BE2C (cell line): Measurements from ENCODE around the gene SLFN11.

Source experiments
- DNase-seq: peaks from one replicate; pipeline ENCODE4 v3.0.0-alpha.2; 2020
- H3K27me3 ChIP-seq: fragments of 250-450 bp; sonication (Bioruptor Pico); 2 replicates; pipeline ENCODE4 v1.5.1; 2020; ENCODE audit warnings: mild to moderate bottlenecking
- H3K36me3 ChIP-seq: fragments of 250-450 bp; sonication (Bioruptor Pico); 2 replicates; pipeline ENCODE4 v1.5.1; 2020; ENCODE audit warnings: mild to moderate bottlenecking
- H3K4me1 ChIP-seq: fragments of 250-450 bp; sonication (Bioruptor Pico); 2 replicates; pipeline ENCODE4 v1.5.1; 2020
- H3K4me3 ChIP-seq: 2 replicates; pipeline ENCODE4 v1.5.1; 2011; ENCODE audit warnings: low read depth, low read length
- H3K9me3 ChIP-seq: fragments of 250-450 bp; sonication (Bioruptor Pico); 2 replicates; pipeline ENCODE4 v1.5.1; 2020
- TF ChIP-seq, protein P1 (sequence below): IDR thresholded peaks from 2 replicates; pipeline ENCODE4 v1.5.1; 2012; ENCODE audit warnings: mild to moderate bottlenecking, low read depth, low read length

The SLFN11 gene

DNA sequence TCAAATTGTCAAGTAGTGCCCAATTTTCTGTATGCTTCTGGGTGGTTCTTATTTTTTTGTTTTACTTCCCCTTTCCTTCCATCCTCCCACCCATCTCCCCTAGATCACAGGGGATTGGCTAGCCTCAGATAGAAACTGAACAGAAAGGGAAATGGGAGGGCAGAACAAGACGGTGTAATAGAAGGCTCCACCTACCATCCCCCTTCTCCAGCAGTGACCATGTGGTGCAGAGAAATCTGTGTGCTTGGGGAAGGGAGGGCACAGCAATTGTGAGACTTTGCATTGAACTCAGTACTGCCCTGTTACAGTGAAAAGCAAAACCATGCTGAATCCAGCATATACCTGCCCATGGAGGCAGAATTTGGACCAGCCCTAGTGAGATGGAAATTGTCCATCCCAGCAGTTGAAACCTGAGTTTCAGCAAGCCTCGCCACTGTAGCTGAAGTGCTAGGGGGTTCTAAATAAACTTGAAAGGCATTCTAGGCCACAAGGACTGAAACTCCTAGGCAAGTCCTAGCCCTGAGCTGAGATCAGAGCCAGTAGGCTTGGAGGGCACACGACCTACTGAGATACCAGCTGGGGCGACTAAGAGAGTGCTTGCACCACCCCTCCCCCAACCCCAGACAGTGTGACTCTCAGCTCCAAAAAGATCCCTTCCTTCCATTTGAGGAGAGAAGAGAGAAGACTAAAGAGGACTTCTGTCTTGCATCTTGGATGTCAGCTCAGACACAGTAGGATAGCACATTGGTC is 5.2 kb downstream of the SLFN11 start:
- Histone ChIP-seq H3K9me3 (no peaks in the 10 kb centered on the region), H3K4me1 (no peaks in the 10 kb centered on the region), H3K27me3 (peaks cover 39% of the 10 kb centered on the region), H3K36me3 (no peaks in the 10 kb centered on the region), H3K4me3 (no peak overlapping the region)
- TF ChIP-seq, protein P1, sequence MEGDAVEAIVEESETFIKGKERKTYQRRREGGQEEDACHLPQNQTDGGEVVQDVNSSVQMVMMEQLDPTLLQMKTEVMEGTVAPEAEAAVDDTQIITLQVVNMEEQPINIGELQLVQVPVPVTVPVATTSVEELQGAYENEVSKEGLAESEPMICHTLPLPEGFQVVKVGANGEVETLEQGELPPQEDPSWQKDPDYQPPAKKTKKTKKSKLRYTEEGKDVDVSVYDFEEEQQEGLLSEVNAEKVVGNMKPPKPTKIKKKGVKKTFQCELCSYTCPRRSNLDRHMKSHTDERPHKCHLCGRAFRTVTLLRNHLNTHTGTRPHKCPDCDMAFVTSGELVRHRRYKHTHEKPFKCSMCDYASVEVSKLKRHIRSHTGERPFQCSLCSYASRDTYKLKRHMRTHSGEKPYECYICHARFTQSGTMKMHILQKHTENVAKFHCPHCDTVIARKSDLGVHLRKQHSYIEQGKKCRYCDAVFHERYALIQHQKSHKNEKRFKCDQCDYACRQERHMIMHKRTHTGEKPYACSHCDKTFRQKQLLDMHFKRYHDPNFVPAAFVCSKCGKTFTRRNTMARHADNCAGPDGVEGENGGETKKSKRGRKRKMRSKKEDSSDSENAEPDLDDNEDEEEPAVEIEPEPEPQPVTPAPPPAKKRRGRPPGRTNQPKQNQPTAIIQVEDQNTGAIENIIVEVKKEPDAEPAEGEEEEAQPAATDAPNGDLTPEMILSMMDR, result no peak
- DNase-seq, result no peak

GRCh38 chr17:35361027-35361426 is 12.4 kb downstream of the SLFN11 start:
- no peak for DNase-seq
- Histone ChIP-seq H3K4me1 (no peaks in the 10 kb centered on the region), H3K36me3 (no peaks in the 10 kb centered on the region), H3K27me3 (peaks cover 19% of the 10 kb centered on the region), H3K9me3 (no peaks in the 10 kb centered on the region), H3K4me3 (no peak overlapping the region)
- TF ChIP-seq, protein P1, result no peak

- no peaks in the 10 kb centered on the region for H3K4me1 ChIP-seq
- no peak overlapping the region for H3K4me3 ChIP-seq
These were observed 14.0 kb downstream of the SLFN11 start for GRCh38 chr17:35359398-35359797.

DNA sequence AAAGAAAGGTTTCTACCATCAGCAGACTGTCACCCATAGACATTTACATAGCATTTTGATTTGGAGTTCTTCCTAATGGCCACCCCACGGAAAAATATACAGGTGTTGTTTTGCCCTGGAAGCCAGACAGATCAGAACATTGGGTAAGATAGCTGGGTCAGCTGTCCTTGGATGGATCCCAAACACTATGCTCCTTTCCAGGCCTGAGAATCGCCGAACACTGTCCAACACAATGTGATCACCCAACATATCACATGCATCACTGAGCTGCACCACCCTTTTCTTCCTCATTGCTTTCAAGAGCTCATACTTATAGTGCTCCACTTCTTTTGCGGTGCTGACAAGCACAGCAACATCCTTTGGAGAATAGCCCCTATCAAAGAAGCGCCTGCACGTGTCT is 21.1 kb downstream of the SLFN11 start:
- peaks cover 8% of the 10 kb centered on the region for H3K27me3 ChIP-seq
- no peak overlapping the region for H3K4me3 ChIP-seq
- DNase-seq, result no peak
- no peaks in the 10 kb centered on the region for H3K4me1 ChIP-seq
- TF ChIP-seq, protein P1, result no peak
- no peaks in the 10 kb centered on the region for H3K36me3 ChIP-seq
- H3K9me3 ChIP-seq, result no peaks in the 10 kb centered on the region

More at GRCh38 chr17:35359398-35359797, 14.0 kb downstream of the SLFN11 start:
- Histone ChIP-seq H3K36me3 (no peaks in the 10 kb centered on the region), H3K27me3 (peaks cover 13% of the 10 kb centered on the region), H3K9me3 (no peaks in the 10 kb centered on the region)
- TF ChIP-seq, protein P1, result no peak
- DNase-seq, result no peak

DNA sequence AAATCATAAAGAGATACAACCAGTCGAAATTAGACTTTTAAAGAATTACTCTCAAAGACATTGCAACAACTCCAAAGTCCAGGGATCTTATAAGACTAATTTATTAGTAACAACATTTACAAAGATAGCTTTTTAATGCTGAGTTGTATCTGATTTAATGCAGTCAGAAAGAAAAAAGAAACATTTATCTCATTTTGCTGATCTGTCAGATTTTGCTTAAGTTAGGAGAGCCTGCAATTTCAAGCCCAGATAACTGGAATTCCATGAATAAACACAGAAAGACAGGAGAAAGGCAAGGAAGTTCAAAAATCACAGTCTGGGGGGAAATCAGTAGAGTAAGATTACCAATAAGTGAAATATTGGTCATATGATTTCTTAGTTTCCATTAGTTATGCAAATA is 22.9 kb downstream of the SLFN11 start:
- H3K27me3 ChIP-seq, result peaks cover 20% of the 10 kb centered on the region

More for the DNA sequence above, 22.9 kb downstream of the SLFN11 start:
- no peaks in the 10 kb centered on the region for H3K36me3 ChIP-seq
- no peaks in the 10 kb centered on the region for H3K4me1 ChIP-seq
- H3K4me3 ChIP-seq, result no peak overlapping the region
- TF ChIP-seq, protein P1, result no peak
- DNase-seq, result no peak
- H3K9me3 ChIP-seq, result no peaks in the 10 kb centered on the region
